ENCODE measurements around the gene SCAPER. TPM values are rescaled to one million over a fixed set of nuclear protein-coding genes. Genes with fewer than 3 reads are reported as not detected.

Gene SCAPER
- total RNA-seq, 1 donor = 8.3 TPM

DNA sequence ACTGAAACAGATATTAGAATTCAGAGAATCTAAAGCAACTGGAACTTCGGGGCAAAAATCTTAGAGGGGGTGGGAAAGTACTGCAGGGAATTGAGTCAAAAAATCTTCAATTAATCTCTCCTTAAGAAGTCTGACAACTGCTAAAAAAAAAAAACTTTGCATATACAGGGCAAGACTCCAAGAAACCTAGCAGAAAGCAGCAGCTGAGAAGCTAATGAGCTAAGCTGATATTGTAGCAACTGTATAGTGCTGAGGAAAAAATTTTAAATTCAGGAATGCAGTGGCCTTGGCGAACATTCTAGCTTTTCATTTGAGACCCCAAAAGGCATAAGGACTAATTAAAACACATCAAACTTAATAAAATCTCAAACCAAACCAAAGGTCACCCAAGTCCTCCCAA lies 113.6 kb downstream of the SCAPER start:
- Histone ChIP-seq H3K4me1 (ENCODE audit: insufficient read depth, low read length) (no peaks in the 10 kb centered on the region), H3K27ac (ENCODE audit: low read depth, low read length) (no peak overlapping the region), H3K9me3 (ENCODE audit: low read depth, low read length) (no peaks in the 10 kb centered on the region), H3K4me3 (ENCODE audit: insufficient read depth, low read length) (no peak overlapping the region), H3K36me3 (ENCODE audit: insufficient read depth, low read length) (no peaks in the 10 kb centered on the region), H3K4me2 (ENCODE audit: insufficient read depth, low read length) (no peak overlapping the region), H3K27me3 (ENCODE audit: insufficient read depth, low read length) (no peaks in the 10 kb centered on the region), H3K79me2 (ENCODE audit: insufficient read depth, low read length) (no peaks in the 10 kb centered on the region), H2AFZ (ENCODE audit: low read length) (no peak overlapping the region), H4K20me1 (ENCODE audit: insufficient read depth, low read length) (no peaks in the 10 kb centered on the region)
- TF ChIP-seq, protein P1, sequence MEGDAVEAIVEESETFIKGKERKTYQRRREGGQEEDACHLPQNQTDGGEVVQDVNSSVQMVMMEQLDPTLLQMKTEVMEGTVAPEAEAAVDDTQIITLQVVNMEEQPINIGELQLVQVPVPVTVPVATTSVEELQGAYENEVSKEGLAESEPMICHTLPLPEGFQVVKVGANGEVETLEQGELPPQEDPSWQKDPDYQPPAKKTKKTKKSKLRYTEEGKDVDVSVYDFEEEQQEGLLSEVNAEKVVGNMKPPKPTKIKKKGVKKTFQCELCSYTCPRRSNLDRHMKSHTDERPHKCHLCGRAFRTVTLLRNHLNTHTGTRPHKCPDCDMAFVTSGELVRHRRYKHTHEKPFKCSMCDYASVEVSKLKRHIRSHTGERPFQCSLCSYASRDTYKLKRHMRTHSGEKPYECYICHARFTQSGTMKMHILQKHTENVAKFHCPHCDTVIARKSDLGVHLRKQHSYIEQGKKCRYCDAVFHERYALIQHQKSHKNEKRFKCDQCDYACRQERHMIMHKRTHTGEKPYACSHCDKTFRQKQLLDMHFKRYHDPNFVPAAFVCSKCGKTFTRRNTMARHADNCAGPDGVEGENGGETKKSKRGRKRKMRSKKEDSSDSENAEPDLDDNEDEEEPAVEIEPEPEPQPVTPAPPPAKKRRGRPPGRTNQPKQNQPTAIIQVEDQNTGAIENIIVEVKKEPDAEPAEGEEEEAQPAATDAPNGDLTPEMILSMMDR (IDR thresholded peaks at IDR 0.05; ENCODE audit: extremely low read depth, low read depth, low read length) = no peak
- no peak for DNase-seq (ENCODE audit: insufficient read length, low spot score, missing footprints)

DNA sequence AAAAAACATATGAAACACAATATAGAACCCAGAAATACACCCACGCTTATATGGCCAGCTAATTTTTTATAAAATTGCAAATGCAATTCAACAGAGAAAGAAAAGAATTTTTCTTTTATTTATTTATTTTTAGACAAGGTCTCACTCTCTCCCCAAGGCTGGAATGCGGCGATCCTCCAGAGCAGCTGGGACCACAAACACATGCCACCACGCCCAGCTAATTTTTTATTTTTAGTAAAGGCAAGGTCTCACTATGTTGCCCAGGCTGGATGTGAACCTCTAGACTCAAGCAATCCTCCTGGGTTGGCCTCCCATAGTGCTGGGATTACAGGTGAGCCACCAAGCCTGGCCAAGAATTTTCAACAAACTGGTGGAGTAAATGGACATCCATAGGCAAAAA lies 117.9 kb downstream of the SCAPER start:
- no peak overlapping the region for H3K27ac ChIP-seq (ENCODE audit: low read depth, low read length)
- H3K4me3 ChIP-seq (ENCODE audit: insufficient read depth, low read length) = no peak overlapping the region
- H3K36me3 ChIP-seq (ENCODE audit: insufficient read depth, low read length) = no peaks in the 10 kb centered on the region
- no peaks in the 10 kb centered on the region for H3K79me2 ChIP-seq (ENCODE audit: insufficient read depth, low read length)
- no peaks in the 10 kb centered on the region for H3K27me3 ChIP-seq (ENCODE audit: insufficient read depth, low read length)
- DNase-seq (ENCODE audit: insufficient read length, low spot score, missing footprints) = no peak
- H2AFZ ChIP-seq (ENCODE audit: low read length) = no peak overlapping the region
- no peak overlapping the region for H3K4me2 ChIP-seq (ENCODE audit: insufficient read depth, low read length)
- no peaks in the 10 kb centered on the region for H3K9me3 ChIP-seq (ENCODE audit: low read depth, low read length)
- TF ChIP-seq, protein P1 (IDR thresholded peaks at IDR 0.05; ENCODE audit: extremely low read depth, low read depth, low read length) = no peak
- no peaks in the 10 kb centered on the region for H3K4me1 ChIP-seq (ENCODE audit: insufficient read depth, low read length)
- H4K20me1 ChIP-seq (ENCODE audit: insufficient read depth, low read length) = no peaks in the 10 kb centered on the region

DNA sequence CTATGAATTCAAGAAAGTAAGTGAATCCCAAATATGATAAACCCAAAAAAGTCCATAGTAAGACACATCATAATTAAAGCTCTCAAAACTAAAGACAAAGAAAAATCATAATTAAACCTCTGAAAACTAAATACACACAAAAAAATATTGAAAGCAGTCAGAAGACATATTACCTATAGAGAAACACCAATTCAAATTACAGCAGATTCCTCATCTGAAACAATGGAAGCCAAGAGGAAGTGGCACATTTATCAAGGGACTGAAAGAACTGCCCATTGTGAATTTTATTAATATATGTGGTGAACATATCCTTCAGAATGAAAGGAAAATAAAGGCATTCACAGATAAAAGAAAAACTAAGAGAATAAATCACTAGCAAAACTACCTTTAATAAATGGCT lies 128.2 kb downstream of the SCAPER start:
- TF ChIP-seq, protein P1 (IDR thresholded peaks at IDR 0.05; ENCODE audit: extremely low read depth, low read depth, low read length) = no peak
- H2AFZ ChIP-seq (ENCODE audit: low read length) = no peak overlapping the region
- H3K79me2 ChIP-seq (ENCODE audit: insufficient read depth, low read length) = no peaks in the 10 kb centered on the region
- H3K36me3 ChIP-seq (ENCODE audit: insufficient read depth, low read length) = peaks cover 3% of the 10 kb centered on the region
- H3K27ac ChIP-seq (ENCODE audit: low read depth, low read length) = no peak overlapping the region
- no peak for DNase-seq (ENCODE audit: insufficient read length, low spot score, missing footprints)
- H3K9me3 ChIP-seq (ENCODE audit: low read depth, low read length) = no peaks in the 10 kb centered on the region
- no peaks in the 10 kb centered on the region for H3K4me1 ChIP-seq (ENCODE audit: insufficient read depth, low read length)
- no peaks in the 10 kb centered on the region for H3K27me3 ChIP-seq (ENCODE audit: insufficient read depth, low read length)
- no peak overlapping the region for H3K4me3 ChIP-seq (ENCODE audit: insufficient read depth, low read length)
- H3K4me2 ChIP-seq (ENCODE audit: insufficient read depth, low read length) = no peak overlapping the region
- H4K20me1 ChIP-seq (ENCODE audit: insufficient read depth, low read length) = no peaks in the 10 kb centered on the region

DNA sequence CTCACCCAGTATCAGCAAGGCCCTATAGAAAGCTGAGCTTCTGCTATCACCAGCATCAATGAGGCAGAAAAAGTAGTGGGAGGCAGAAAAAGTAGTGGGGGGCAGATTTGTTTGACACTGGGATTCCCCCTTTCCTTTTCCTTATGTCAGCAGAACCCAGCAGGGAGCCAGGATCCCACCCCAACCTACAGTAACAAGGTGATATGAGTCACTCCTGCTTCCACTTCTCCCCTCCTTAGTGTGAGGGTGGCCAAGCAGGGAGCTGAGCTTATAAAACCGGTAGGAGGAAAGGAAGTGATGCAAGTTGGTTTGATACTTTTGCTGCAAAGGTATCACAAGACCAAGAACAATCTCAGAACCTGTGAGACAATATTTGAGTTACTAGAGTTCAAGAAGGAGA lies 128.7 kb downstream of the SCAPER start:
- H3K9me3 ChIP-seq (ENCODE audit: low read depth, low read length) = no peaks in the 10 kb centered on the region

More for the DNA sequence above, 128.7 kb downstream of the SCAPER start:
- TF ChIP-seq, protein P1 (IDR thresholded peaks at IDR 0.05; ENCODE audit: extremely low read depth, low read depth, low read length) = no peak
- Histone ChIP-seq H3K27me3 (ENCODE audit: insufficient read depth, low read length) (no peaks in the 10 kb centered on the region), H3K36me3 (ENCODE audit: insufficient read depth, low read length) (peaks cover 3% of the 10 kb centered on the region), H3K4me3 (ENCODE audit: insufficient read depth, low read length) (no peak overlapping the region), H3K79me2 (ENCODE audit: insufficient read depth, low read length) (no peaks in the 10 kb centered on the region), H2AFZ (ENCODE audit: low read length) (no peak overlapping the region), H3K4me1 (ENCODE audit: insufficient read depth, low read length) (no peaks in the 10 kb centered on the region), H3K4me2 (ENCODE audit: insufficient read depth, low read length) (no peak overlapping the region), H4K20me1 (ENCODE audit: insufficient read depth, low read length) (no peaks in the 10 kb centered on the region), H3K27ac (ENCODE audit: low read depth, low read length) (no peak overlapping the region)
- DNase-seq (ENCODE audit: insufficient read length, low spot score, missing footprints) = no peak
